ENCODE data around the gene DNAJC7. TPM values are rescaled to one million over a fixed set of nuclear protein-coding genes. Genes with fewer than 3 reads are reported as not detected.

DNAJC7 gene
- total RNA-seq, 2 donors from 2014 or later: 61.2 to 80.6 TPM

GRCh38 chr17:41966463-41967140 is 50.6 kb downstream of the DNAJC7 start, which contains the start of gene CNP:
Gene CNP (plus strand): TSS chr17:41966795. CDS start chr17:41966885, 90 bp downstream.
- peaks cover 10% of the 10 kb centered on the region for H3K36me3 ChIP-seq
- H3K4me1 ChIP-seq (ENCODE audit: control insufficient read depth in 1 of 2, low read depth in 2 of 2): peaks cover 4 to 48% of the 10 kb centered on the region in 2 donors
- no peaks in the 10 kb centered on the region for H3K9me3 ChIP-seq
- no peak for TF ChIP-seq CTCF (IDR thresholded peaks at IDR 0.05)
- H3K4me3 ChIP-seq: peak within 1 kb of the TSS; percentile 93
- H3K27ac ChIP-seq: peak within 1 kb of the TSS; percentile 84 to 85
- ATAC-seq (ENCODE audit: insufficient number of reproducible peaks, low FRiP score, low read depth) (peak; percentile 74), DNase-seq (ENCODE audit: low spot score) (peak; percentile 63)
- no peaks in the 10 kb centered on the region for H3K27me3 ChIP-seq (replicated peaks; ENCODE audit: insufficient read depth)

- Histone ChIP-seq H3K27ac (peak overlapping the region; percentile 84 to 85), H3K4me3 (peak overlapping the region; percentile 93), H3K4me1 (ENCODE audit: control insufficient read depth in 1 of 2, low read depth in 2 of 2) (peaks cover 4 to 44% of the 10 kb centered on the region in 2 donors), H3K9me3 (no peaks in the 10 kb centered on the region), H3K36me3 (peaks cover 10% of the 10 kb centered on the region), H3K27me3 (replicated peaks; ENCODE audit: insufficient read depth) (no peaks in the 10 kb centered on the region)
- no peak for TF ChIP-seq CTCF (IDR thresholded peaks at IDR 0.05)
- no peak for ATAC-seq (ENCODE audit: insufficient number of reproducible peaks, low FRiP score, low read depth)
- no peak for DNase-seq (ENCODE audit: low spot score)
Observed at GRCh38 chr17:41965694-41966462, 51.4 kb downstream of the DNAJC7 start.

GRCh38 chr17:41962768-41963434 is 54.3 kb downstream of the DNAJC7 start:
- H3K4me1 ChIP-seq (ENCODE audit: control insufficient read depth in 1 of 2, low read depth in 2 of 2): peaks cover 4 to 23% of the 10 kb centered on the region in 2 donors
- TF ChIP-seq CTCF (IDR thresholded peaks at IDR 0.05): peak; percentile 70
- no peak overlapping the region for H3K27ac ChIP-seq
- no peaks in the 10 kb centered on the region for H3K9me3 ChIP-seq
- no peak for ATAC-seq (ENCODE audit: insufficient number of reproducible peaks, low FRiP score, low read depth)
- no peak overlapping the region for H3K4me3 ChIP-seq
- no peaks in the 10 kb centered on the region for H3K27me3 ChIP-seq (replicated peaks; ENCODE audit: insufficient read depth)
- no peak for DNase-seq (ENCODE audit: low spot score)
- H3K36me3 ChIP-seq: no peaks in the 10 kb centered on the region

- Histone ChIP-seq H3K9me3 (no peaks in the 10 kb centered on the region), H3K4me3 (no peak overlapping the region), H3K27me3 (replicated peaks; ENCODE audit: insufficient read depth) (no peaks in the 10 kb centered on the region), H3K4me1 (ENCODE audit: control insufficient read depth in 1 of 2, low read depth in 2 of 2) (peaks cover 0 to 16% of the 10 kb centered on the region in 2 donors), H3K27ac (no peak overlapping the region), H3K36me3 (no peaks in the 10 kb centered on the region)
- ATAC-seq (ENCODE audit: insufficient number of reproducible peaks, low FRiP score, low read depth) (no peak), DNase-seq (ENCODE audit: low spot score) (no peak)
- no peak for TF ChIP-seq CTCF (IDR thresholded peaks at IDR 0.05)
Observed at GRCh38 chr17:41962111-41962510, 55.1 kb downstream of the DNAJC7 start.
